Measurements from ENCODE around the gene MMP23B. TPM values are rescaled to one million over a fixed set of nuclear protein-coding genes. Genes with fewer than 3 reads are reported as not detected.

The MMP23B gene
- polyA plus RNA-seq, 4 donors: 1.2 to 16.5 (median 3.6) TPM

DNA sequence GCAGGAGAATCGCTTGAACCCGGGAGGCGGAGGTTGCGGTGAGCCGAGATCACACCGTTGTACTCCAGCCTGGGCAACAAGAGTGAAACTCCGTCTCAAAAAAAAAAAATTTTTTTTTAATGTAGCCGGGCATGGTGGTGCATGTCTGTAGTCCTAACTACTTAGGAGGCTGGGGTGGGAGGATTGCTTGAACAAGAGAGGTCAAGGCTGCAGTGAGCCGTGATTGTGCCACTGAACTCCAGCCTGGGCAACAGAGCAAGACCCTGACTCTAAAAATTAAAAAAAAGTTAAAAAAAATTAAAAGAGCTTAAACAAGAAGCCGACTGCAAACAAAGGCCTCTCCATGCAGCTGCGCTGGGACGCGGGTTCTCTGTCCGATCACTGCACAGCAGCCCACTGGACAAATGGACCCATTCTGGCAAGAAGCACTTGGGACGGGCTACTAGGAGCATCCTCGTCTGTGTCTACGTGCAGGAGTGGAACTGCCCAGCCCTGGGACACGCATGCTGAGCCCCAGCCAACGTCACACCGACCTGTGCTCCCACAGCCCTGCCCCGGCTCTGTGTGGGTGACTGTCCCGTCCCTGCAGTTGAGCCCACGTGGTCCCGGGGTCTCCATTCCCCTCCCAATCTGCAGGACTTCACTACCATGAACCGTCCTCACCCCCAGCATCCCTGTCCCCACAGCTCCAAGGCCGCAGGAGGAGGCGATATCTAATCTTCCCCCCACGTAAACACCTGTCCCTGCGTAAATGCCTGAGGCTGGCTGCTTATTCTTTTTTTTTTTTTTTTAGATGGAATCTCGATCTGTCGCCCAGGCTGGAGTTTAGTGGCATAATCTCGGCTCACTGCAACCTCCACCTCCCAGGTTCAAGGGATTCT, 48.3 kb downstream of the MMP23B start:
- no peaks in the 10 kb centered on the region for H3K9me3 ChIP-seq (ENCODE audit: control insufficient read depth in 2 of 2, insufficient read depth in 1 of 2, low read depth in 1 of 2, low read length in 1 of 2)
- H3K36me3 ChIP-seq (ENCODE audit: control insufficient read depth in 3 of 3, insufficient read depth in 2 of 3, low read depth in 1 of 3, low read length in 3 of 3): peaks cover 0 to 37% (median 2%) of the 10 kb centered on the region in 3 donors
- peaks cover 4 to 51% (median 16%) of the 10 kb centered on the region in 3 donors for H3K4me1 ChIP-seq (ENCODE audit: control insufficient read depth in 3 of 3, insufficient read depth in 2 of 3, low read depth in 1 of 3, low read length in 2 of 3)
- H3K27me3 ChIP-seq (ENCODE audit: control insufficient read depth in 3 of 3, insufficient read depth in 3 of 3, low read length in 3 of 3): no peaks in the 10 kb centered on the region
- H3K4me3 ChIP-seq (ENCODE audit: low read depth in 1 of 3, low read length in 3 of 3): no peak overlapping the region
- peak overlapping the region; percentile 57 to 70 (median 70) for H3K27ac ChIP-seq (ENCODE audit: low read depth in 1 of 3, low read length in 2 of 3)
- 53 to 80% (median 64%) methylated on average over 32 of the region's 32 CpGs for WGBS, 3 donors
- FAIRE-seq (no peak), DNase-seq (peak in 1 of 2 donors; percentile 48)

GRCh38 chr1:1680912-1681273, 48.9 kb downstream of the MMP23B start:
- 23 to 60% (median 37%) methylated on average over 11 of the region's 11 CpGs for WGBS, 3 donors

GRCh38 chr1:1683104-1683905, 51.3 kb downstream of the MMP23B start:
- H3K4me1 ChIP-seq (ENCODE audit: control insufficient read depth in 3 of 3, insufficient read depth in 2 of 3, low read depth in 1 of 3, low read length in 2 of 3): peaks cover 4 to 42% (median 10%) of the 10 kb centered on the region in 3 donors
- H3K27me3 ChIP-seq (ENCODE audit: control insufficient read depth in 3 of 3, insufficient read depth in 3 of 3, low read length in 3 of 3): no peaks in the 10 kb centered on the region
- H3K9me3 ChIP-seq (ENCODE audit: control insufficient read depth in 2 of 2, insufficient read depth in 1 of 2, low read depth in 1 of 2, low read length in 1 of 2): no peaks in the 10 kb centered on the region
- WGBS, 3 donors: 21 to 55% (median 39%) methylated on average over 26 of the region's 26 CpGs
- peak overlapping the region; percentile 57 to 77 (median 64) for H3K27ac ChIP-seq (ENCODE audit: low read depth in 1 of 3, low read length in 2 of 3)
- DNase-seq (peak; percentile 44 to 75), FAIRE-seq (no peak)
- no peak overlapping the region for H3K4me3 ChIP-seq (ENCODE audit: low read depth in 1 of 3, low read length in 3 of 3)
- peaks cover 0 to 50% (median 2%) of the 10 kb centered on the region in 3 donors for H3K36me3 ChIP-seq (ENCODE audit: control insufficient read depth in 3 of 3, insufficient read depth in 2 of 3, low read depth in 1 of 3, low read length in 3 of 3)

More at GRCh38 chr1:1680912-1681273, 48.9 kb downstream of the MMP23B start:
- H3K9me3 ChIP-seq (ENCODE audit: control insufficient read depth in 2 of 2, insufficient read depth in 1 of 2, low read depth in 1 of 2, low read length in 1 of 2): no peaks in the 10 kb centered on the region
- DNase-seq (peak; percentile 50 to 94), FAIRE-seq (no peak)
- peaks cover 4 to 51% (median 16%) of the 10 kb centered on the region in 3 donors for H3K4me1 ChIP-seq (ENCODE audit: control insufficient read depth in 3 of 3, insufficient read depth in 2 of 3, low read depth in 1 of 3, low read length in 2 of 3)
- H3K4me3 ChIP-seq (ENCODE audit: low read depth in 1 of 3, low read length in 3 of 3): no peak overlapping the region
- H3K27ac ChIP-seq (ENCODE audit: low read depth in 1 of 3, low read length in 2 of 3): peak overlapping the region; percentile 57 to 70 (median 70)
- peaks cover 0 to 42% (median 2%) of the 10 kb centered on the region in 3 donors for H3K36me3 ChIP-seq (ENCODE audit: control insufficient read depth in 3 of 3, insufficient read depth in 2 of 3, low read depth in 1 of 3, low read length in 3 of 3)
- H3K27me3 ChIP-seq (ENCODE audit: control insufficient read depth in 3 of 3, insufficient read depth in 3 of 3, low read length in 3 of 3): no peaks in the 10 kb centered on the region

Other genes with a start within 250 kb of the MMP23B start
- gene CCNL2, start 232.8 kb upstream of the MMP23B start, polyA plus RNA-seq: 100 to 1,000 TPM in 3 of 4 donors, 10 to 100 TPM in 1; 71.9 to 224 (median 198) TPM
- 100 to 1,000 TPM; 135 to 221 (median 167) TPM for gene MRPL20, start 224.9 kb upstream of the MMP23B start, polyA plus RNA-seq
- 1 to 10 TPM; 1.1 to 1.7 (median 1.5) TPM for gene ANKRD65, start 210.9 kb upstream of the MMP23B start, polyA plus RNA-seq
- 100 to 1,000 TPM in 1 of 4 donors, 10 to 100 TPM in 1, 1 to 10 TPM in 1, under 1 TPM in 1; 0.67 to 122 (median 6.9) TPM for gene VWA1, start 196.5 kb upstream of the MMP23B start, polyA plus RNA-seq
- 1 to 10 TPM in 1 of 4 donors, under 1 TPM in 2, not detected in 1; 0.27 to 1.5 (median 0.66) TPM for gene ATAD3C, start 182.5 kb upstream of the MMP23B start, polyA plus RNA-seq
- gene ATAD3B, start 160.4 kb upstream of the MMP23B start, polyA plus RNA-seq: 10 to 100 TPM; 17.4 to 34.5 (median 19.4) TPM
- 10 to 100 TPM; 16.8 to 42.1 (median 25.0) TPM for gene ATAD3A, start 120.0 kb upstream of the MMP23B start, polyA plus RNA-seq
- gene TMEM240, start 91.5 kb upstream of the MMP23B start, polyA plus RNA-seq: 1 to 10 TPM in 3 of 4 donors, not detected in 1; 1.6 to 3.7 (median 1.6) TPM
- 100 to 1,000 TPM in 3 of 4 donors, 10 to 100 TPM in 1; 83.9 to 140 (median 124) TPM for gene SSU72, start 57.3 kb upstream of the MMP23B start, polyA plus RNA-seq
- gene FNDC10, start 32.0 kb upstream of the MMP23B start, polyA plus RNA-seq: 1 to 10 TPM in 2 of 4 donors, under 1 TPM in 2; 0.54 to 2.9 (median 1.5) TPM
- gene MIB2, start 16.7 kb upstream of the MMP23B start, polyA plus RNA-seq: 100 to 1,000 TPM in 2 of 4 donors, 10 to 100 TPM in 2; 44.7 to 213 (median 116) TPM
- 10 to 100 TPM; 24.6 to 61.7 (median 45.1) TPM for gene CDK11B, start 26.8 kb downstream of the MMP23B start, polyA plus RNA-seq
- 10 to 100 TPM; 21.6 to 43.0 (median 34.0) TPM for gene SLC35E2B, start 60.6 kb downstream of the MMP23B start, polyA plus RNA-seq
- 100 to 1,000 TPM in 1 of 4 donors, 10 to 100 TPM in 3; 17.3 to 232 (median 48.4) TPM for gene CDK11A, start 92.2 kb downstream of the MMP23B start, polyA plus RNA-seq
- gene NADK, start 146.3 kb downstream of the MMP23B start, polyA plus RNA-seq: 10 to 100 TPM; 56.2 to 84.1 (median 68.9) TPM